HepG2 (cell line): ENCODE measurements around the gene CDC6. TPM values are rescaled to one million over a fixed set of nuclear protein-coding genes. Genes with fewer than 3 reads are reported as not detected.

Source experiments
- ADNP ChIP-seq: sonication (generic); formaldehyde crosslinking; IDR thresholded peaks from 2 replicates; pipeline ENCODE4 v1.4.0; 2020; ENCODE audit warnings: missing genetic modification reagents
- ESRRA ChIP-seq: sonication (generic); formaldehyde crosslinking; IDR thresholded peaks from 2 replicates; pipeline ENCODE4 v1.5.1; 2020; ENCODE audit warnings: mild to moderate bottlenecking, low read depth, missing genetic modification reagents
- FOXC1 ChIP-seq: sonication (generic); formaldehyde crosslinking; IDR thresholded peaks from 2 replicates; pipeline ENCODE4 v1.8.0; 2022; ENCODE audit warnings: mild to moderate bottlenecking, missing genetic modification reagents, borderline replicate concordance
- HNF4G ChIP-seq, 2 experiments: sonication (generic) in 1 of 2; formaldehyde crosslinking in 1 of 2; IDR thresholded peaks; 2 replicates each; pipeline versions ENCODE4 v1.4.0 to v1.6.1; 2011 to 2020; ENCODE audit warnings: borderline replicate concordance in 2 of 2, low read depth in 2 of 2, mild to moderate bottlenecking in 2 of 2, low read length in 1 of 2, missing genetic modification reagents in 1 of 2, moderate library complexity in 1 of 2
- KAT2B ChIP-seq: fragments of 150-350 bp; IDR thresholded peaks from 2 replicates; pipeline ENCODE4 v1.6.1; 2014; ENCODE audit warnings: low read depth, low read length, borderline replicate concordance
- KDM3A ChIP-seq: IDR thresholded peaks from 2 replicates; pipeline ENCODE4 v1.6.1; 2018; ENCODE audit warnings: low read depth, missing compliant biosample characterization
- PCBP1 ChIP-seq: fragments of 200-400 bp; formaldehyde crosslinking; IDR thresholded peaks from 2 replicates; pipeline ENCODE4 v1.6.1; 2017; ENCODE audit warnings: mild to moderate bottlenecking, low read depth, low read length, borderline replicate concordance
- RCOR2 ChIP-seq: IDR thresholded peaks from 2 replicates; pipeline ENCODE4 v1.6.1; 2016; ENCODE audit warnings: missing biosample characterization, missing genetic modification reagents
- SMC3 ChIP-seq: IDR thresholded peaks from 2 replicates; pipeline ENCODE4 v1.6.1; 2011; ENCODE audit warnings: low read length, improper control_type of control experiment
- ZFP82 ChIP-seq: sonication (generic); formaldehyde crosslinking; IDR thresholded peaks from 2 replicates; pipeline ENCODE4 v1.5.1; 2020; ENCODE audit warnings: mild to moderate bottlenecking, missing genetic modification reagents, borderline replicate concordance
- ZNF343 ChIP-seq: sonication (generic); formaldehyde crosslinking; IDR thresholded peaks from 2 replicates; pipeline ENCODE4 v1.4.0; 2020; ENCODE audit warnings: mild to moderate bottlenecking, missing genetic modification reagents
- polyA plus RNA-seq, 8 experiments: library from polyadenylated mRNA; depleted of rRNA in 3 of 8; stranded (reverse) in 7 of 8; unstranded in 1 of 8; fragments of >200 nt; fragmentation: Illumina TruSeq in 4 of 8; extraction: Trizol in 4 of 8; gene quantifications; 2 replicates each; pipeline versions ENCODE4 v1.2.1 to v1.2.3, GENCODE V29; 2011 to 2016; ENCODE audit warnings: low read depth in 4 of 8, missing spikeins in 1 of 8, mixed read lengths in 1 of 8; ENCODE audit not compliant: insufficient read depth in 1 of 8
- total RNA-seq, 5 experiments: library from RNA; depleted of rRNA; stranded (reverse); fragments of >200 nt; fragmentation: Illumina TruSeq; extraction: Trizol; gene quantifications; 2 replicates each; pipeline ENCODE4 v1.2.3, GENCODE V29; 2016; ENCODE audit warnings: low read depth in 1 of 5
- TF ChIP-seq, protein P1 (sequence below): sonication (generic); IDR thresholded peaks from 2 replicates; pipeline ENCODE4 v1.6.1; 2016; ENCODE audit warnings: low read depth, borderline replicate concordance
- TF ChIP-seq, protein P2 (sequence below): sonication (generic); formaldehyde crosslinking; IDR thresholded peaks from 2 replicates; pipeline ENCODE4 v1.5.0; 2020; ENCODE audit warnings: missing genetic modification reagents
- TF ChIP-seq, protein P3 (sequence below): sonication (generic); formaldehyde crosslinking; IDR thresholded peaks from 2 replicates; pipeline ENCODE4 v1.4.0; 2020; ENCODE audit warnings: missing genetic modification reagents, low read depth, mild to moderate bottlenecking, borderline replicate concordance
- TF ChIP-seq, protein P4 (sequence below): sonication (generic); formaldehyde crosslinking; IDR thresholded peaks from 2 replicates; pipeline ENCODE4 v1.4.0; 2020; ENCODE audit warnings: missing genetic modification reagents
- TF ChIP-seq, protein P5 (sequence below): fragments of 450-650 bp; IDR thresholded peaks from 2 replicates; pipeline ENCODE4 v1.6.1; 2016
- TF ChIP-seq, protein P6 (sequence below): sonication (generic); formaldehyde crosslinking; IDR thresholded peaks from 2 replicates; pipeline ENCODE4 v1.5.1; 2020; ENCODE audit warnings: mild to moderate bottlenecking, missing genetic modification reagents, moderate library complexity

Gene CDC6
- total and polyA plus RNA-seq, 2 of the 13 experiments (the other 11 are each of a cell fraction or from before 2014, with no cell fraction given), result 17.4 to 114 TPM

DNA sequence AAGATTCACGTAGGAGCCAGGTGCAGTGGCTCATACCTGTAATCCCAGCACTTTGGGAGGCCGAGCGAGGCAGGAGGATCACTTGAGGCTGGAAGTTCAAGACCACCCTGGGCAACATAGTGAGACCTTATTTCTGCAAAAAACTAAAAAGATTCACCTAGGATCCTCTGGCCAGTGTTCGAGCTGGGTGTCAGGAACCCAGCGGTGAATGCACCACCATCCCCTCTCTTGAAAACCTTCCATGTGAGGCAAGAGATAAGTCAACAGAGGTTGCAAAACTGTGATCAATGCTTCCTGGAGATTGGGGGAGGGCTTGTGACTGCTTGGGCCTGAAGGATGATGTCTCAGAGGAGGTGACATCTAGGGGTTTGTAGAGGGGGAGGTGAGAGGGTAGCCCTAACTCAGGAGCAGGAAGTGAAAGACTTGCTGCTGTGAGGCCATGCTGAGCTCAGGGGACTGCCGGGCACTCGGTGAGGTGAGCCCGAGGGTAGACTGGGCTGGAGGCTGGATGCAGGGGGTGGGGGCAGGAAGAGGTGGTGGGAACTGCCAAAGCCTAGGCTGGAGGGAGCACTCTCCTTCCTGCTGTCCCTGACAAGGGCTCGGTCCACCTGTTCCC lies 65.2 kb downstream of the CDC6 start (continued):
- TF ChIP-seq, protein P1, sequence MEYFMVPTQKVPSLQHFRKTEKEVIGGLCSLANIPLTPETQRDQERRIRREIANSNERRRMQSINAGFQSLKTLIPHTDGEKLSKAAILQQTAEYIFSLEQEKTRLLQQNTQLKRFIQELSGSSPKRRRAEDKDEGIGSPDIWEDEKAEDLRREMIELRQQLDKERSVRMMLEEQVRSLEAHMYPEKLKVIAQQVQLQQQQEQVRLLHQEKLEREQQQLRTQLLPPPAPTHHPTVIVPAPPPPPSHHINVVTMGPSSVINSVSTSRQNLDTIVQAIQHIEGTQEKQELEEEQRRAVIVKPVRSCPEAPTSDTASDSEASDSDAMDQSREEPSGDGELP, result peak; percentile 72; the same call in 1 of the 2 replicates
- TF ChIP-seq, protein P2, sequence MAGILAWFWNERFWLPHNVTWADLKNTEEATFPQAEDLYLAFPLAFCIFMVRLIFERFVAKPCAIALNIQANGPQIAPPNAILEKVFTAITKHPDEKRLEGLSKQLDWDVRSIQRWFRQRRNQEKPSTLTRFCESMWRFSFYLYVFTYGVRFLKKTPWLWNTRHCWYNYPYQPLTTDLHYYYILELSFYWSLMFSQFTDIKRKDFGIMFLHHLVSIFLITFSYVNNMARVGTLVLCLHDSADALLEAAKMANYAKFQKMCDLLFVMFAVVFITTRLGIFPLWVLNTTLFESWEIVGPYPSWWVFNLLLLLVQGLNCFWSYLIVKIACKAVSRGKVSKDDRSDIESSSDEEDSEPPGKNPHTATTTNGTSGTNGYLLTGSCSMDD (CRISPR knock-in tag), result no peak
- TF ChIP-seq ZFP82 (CRISPR knock-in tag) (no peak), HNF4G (IDR thresholded peaks at IDR 0.05; ENCODE audit: borderline replicate concordance, low read depth, low read length) (peak; percentile 66; the same call in 1 of the 2 replicates), HNF4G (CRISPR knock-in tag; IDR thresholded peaks at IDR 0.05; ENCODE audit: borderline replicate concordance, low read depth) (peak; percentile 90), SMC3 (peak; percentile 58), RCOR2 (CRISPR knock-in tag) (peak; percentile 96), ADNP (CRISPR knock-in tag) (no peak), KAT2B (no peak; the same call in 1 of the 2 replicates), ESRRA (CRISPR knock-in tag) (peak; percentile 37; the same call in 1 of the 2 replicates), KDM3A (CRISPR knock-in tag) (peak; percentile 85; the same call in 1 of the 2 replicates), ZNF343 (CRISPR knock-in tag) (no peak), FOXC1 (CRISPR knock-in tag) (peak; percentile 65), PCBP1 (no peak)
- TF ChIP-seq, protein P3, sequence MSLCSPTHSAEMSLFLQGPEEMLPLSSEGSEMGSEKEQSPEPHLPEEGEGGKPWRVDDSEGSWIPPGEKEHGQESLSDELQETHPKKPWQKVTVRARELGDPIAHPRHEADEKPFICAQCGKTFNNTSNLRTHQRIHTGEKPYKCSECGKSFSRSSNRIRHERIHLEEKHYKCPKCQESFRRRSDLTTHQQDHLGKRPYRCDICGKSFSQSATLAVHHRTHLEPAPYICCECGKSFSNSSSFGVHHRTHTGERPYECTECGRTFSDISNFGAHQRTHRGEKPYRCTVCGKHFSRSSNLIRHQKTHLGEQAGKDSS (CRISPR knock-in tag), result no peak; the same call in 1 of the 2 replicates
- TF ChIP-seq, protein P4, sequence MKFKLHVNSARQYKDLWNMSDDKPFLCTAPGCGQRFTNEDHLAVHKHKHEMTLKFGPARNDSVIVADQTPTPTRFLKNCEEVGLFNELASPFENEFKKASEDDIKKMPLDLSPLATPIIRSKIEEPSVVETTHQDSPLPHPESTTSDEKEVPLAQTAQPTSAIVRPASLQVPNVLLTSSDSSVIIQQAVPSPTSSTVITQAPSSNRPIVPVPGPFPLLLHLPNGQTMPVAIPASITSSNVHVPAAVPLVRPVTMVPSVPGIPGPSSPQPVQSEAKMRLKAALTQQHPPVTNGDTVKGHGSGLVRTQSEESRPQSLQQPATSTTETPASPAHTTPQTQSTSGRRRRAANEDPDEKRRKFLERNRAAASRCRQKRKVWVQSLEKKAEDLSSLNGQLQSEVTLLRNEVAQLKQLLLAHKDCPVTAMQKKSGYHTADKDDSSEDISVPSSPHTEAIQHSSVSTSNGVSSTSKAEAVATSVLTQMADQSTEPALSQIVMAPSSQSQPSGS (CRISPR knock-in tag), result peak; percentile 87; the same call in 1 of the 2 replicates
- TF ChIP-seq, protein P5, sequence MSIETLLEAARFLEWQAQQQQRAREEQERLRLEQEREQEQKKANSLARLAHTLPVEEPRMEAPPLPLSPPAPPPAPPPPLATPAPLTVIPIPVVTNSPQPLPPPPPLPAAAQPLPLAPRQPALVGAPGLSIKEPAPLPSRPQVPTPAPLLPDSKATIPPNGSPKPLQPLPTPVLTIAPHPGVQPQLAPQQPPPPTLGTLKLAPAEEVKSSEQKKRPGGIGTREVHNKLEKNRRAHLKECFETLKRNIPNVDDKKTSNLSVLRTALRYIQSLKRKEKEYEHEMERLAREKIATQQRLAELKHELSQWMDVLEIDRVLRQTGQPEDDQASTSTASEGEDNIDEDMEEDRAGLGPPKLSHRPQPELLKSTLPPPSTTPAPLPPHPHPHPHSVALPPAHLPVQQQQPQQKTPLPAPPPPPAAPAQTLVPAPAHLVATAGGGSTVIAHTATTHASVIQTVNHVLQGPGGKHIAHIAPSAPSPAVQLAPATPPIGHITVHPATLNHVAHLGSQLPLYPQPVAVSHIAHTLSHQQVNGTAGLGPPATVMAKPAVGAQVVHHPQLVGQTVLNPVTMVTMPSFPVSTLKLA, result peak; percentile 12; the same call in 1 of the 2 replicates
- TF ChIP-seq, protein P6, sequence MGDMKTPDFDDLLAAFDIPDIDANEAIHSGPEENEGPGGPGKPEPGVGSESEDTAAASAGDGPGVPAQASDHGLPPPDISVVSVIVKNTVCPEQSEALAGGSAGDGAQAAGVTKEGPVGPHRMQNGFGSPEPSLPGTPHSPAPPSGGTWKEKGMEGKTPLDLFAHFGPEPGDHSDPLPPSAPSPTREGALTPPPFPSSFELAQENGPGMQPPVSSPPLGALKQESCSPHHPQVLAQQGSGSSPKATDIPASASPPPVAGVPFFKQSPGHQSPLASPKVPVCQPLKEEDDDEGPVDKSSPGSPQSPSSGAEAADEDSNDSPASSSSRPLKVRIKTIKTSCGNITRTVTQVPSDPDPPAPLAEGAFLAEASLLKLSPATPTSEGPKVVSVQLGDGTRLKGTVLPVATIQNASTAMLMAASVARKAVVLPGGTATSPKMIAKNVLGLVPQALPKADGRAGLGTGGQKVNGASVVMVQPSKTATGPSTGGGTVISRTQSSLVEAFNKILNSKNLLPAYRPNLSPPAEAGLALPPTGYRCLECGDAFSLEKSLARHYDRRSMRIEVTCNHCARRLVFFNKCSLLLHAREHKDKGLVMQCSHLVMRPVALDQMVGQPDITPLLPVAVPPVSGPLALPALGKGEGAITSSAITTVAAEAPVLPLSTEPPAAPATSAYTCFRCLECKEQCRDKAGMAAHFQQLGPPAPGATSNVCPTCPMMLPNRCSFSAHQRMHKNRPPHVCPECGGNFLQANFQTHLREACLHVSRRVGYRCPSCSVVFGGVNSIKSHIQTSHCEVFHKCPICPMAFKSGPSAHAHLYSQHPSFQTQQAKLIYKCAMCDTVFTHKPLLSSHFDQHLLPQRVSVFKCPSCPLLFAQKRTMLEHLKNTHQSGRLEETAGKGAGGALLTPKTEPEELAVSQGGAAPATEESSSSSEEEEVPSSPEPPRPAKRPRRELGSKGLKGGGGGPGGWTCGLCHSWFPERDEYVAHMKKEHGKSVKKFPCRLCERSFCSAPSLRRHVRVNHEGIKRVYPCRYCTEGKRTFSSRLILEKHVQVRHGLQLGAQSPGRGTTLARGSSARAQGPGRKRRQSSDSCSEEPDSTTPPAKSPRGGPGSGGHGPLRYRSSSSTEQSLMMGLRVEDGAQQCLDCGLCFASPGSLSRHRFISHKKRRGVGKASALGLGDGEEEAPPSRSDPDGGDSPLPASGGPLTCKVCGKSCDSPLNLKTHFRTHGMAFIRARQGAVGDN, result peak; percentile 80
